H9 (cell line): ENCODE results near the gene TUBGCP6. TPM values are rescaled to one million over a fixed set of nuclear protein-coding genes. Genes with fewer than 3 reads are reported as not detected.

Experiments used
- DNase-seq: peaks from one replicate; pipeline ENCODE4 v3.0.0-alpha.2; 2017
- H2AFZ ChIP-seq: one replicate; pipeline ENCODE4 v1.6.1; 2013; ENCODE audit warnings: mild to moderate bottlenecking, low read length, control low read depth, moderate library complexity
- H2AK5ac ChIP-seq: 2 replicates; pipeline ENCODE4 v1.6.1; 2013; ENCODE audit warnings: low read length, control low read depth, mixed read lengths; ENCODE audit not compliant: insufficient read length
- H2BK120ac ChIP-seq: one replicate; pipeline ENCODE4 v1.6.1; 2013; ENCODE audit warnings: low read depth, mild to moderate bottlenecking, low read length, control low read depth, inconsistent platforms; ENCODE audit not compliant: poor library complexity, severe bottlenecking
- H2BK12ac ChIP-seq: 2 replicates; pipeline ENCODE4 v1.6.1; 2013; ENCODE audit warnings: low read length, control low read depth, mixed read lengths, low read depth; ENCODE audit not compliant: insufficient read length
- H2BK15ac ChIP-seq: 2 replicates; pipeline ENCODE4 v1.6.1; 2013; ENCODE audit warnings: low read depth, low read length, control low read depth
- H2BK20ac ChIP-seq: one replicate; pipeline ENCODE4 v1.6.1; 2013; ENCODE audit warnings: low read depth, mild to moderate bottlenecking, low read length, control low read depth, inconsistent platforms; ENCODE audit not compliant: poor library complexity, severe bottlenecking
- H2BK5ac ChIP-seq: 2 replicates; pipeline ENCODE4 v1.6.1; 2013; ENCODE audit warnings: low read length, control low read depth, mixed read lengths; ENCODE audit not compliant: insufficient read length
- H3K14ac ChIP-seq: 2 replicates; pipeline ENCODE4 v1.6.1; 2013; ENCODE audit warnings: low read length, control low read depth; ENCODE audit not compliant: insufficient read depth
- H3K18ac ChIP-seq: 2 replicates; pipeline ENCODE4 v1.6.1; 2013; ENCODE audit warnings: low read depth, mild to moderate bottlenecking, mixed read lengths, low read length, control low read depth; ENCODE audit not compliant: insufficient read length
- H3K23ac ChIP-seq: 2 replicates; pipeline ENCODE4 v1.6.1; 2013; ENCODE audit warnings: low read length, control low read depth, mixed read lengths, low read depth; ENCODE audit not compliant: insufficient read length
- H3K23me2 ChIP-seq: 2 replicates; pipeline ENCODE4 v1.6.1; 2013; ENCODE audit warnings: low read depth, mild to moderate bottlenecking, mixed read lengths, low read length, control low read depth; ENCODE audit not compliant: insufficient read length, poor library complexity, severe bottlenecking
- H3K27ac ChIP-seq: 2 replicates; pipeline ENCODE4 v1.5.1; 2013; ENCODE audit warnings: low read length, control low read depth, mixed read lengths, low read depth; ENCODE audit not compliant: insufficient read length
- H3K27me3 ChIP-seq: 2 replicates; pipeline ENCODE4 v1.6.1; 2013; ENCODE audit warnings: low read length, control low read depth, inconsistent platforms; ENCODE audit not compliant: insufficient read depth
- H3K4ac ChIP-seq: 2 replicates; pipeline ENCODE4 v1.6.1; 2013; ENCODE audit warnings: low read depth, mild to moderate bottlenecking, control low read depth, inconsistent platforms, low read length, moderate library complexity
- H3K4me1 ChIP-seq: 2 replicates; pipeline ENCODE4 v1.6.1; 2013; ENCODE audit warnings: low read length, control low read depth, inconsistent platforms; ENCODE audit not compliant: insufficient read depth
- H3K4me2 ChIP-seq: 2 replicates; pipeline ENCODE4 v1.6.1; 2013; ENCODE audit warnings: low read length, control low read depth, mixed read lengths; ENCODE audit not compliant: insufficient read length, insufficient read depth
- H3K56ac ChIP-seq: 2 replicates; pipeline ENCODE4 v1.6.1; 2013; ENCODE audit warnings: low read depth, mild to moderate bottlenecking, mixed read lengths, low read length, control low read depth; ENCODE audit not compliant: insufficient read length
- H3K79me1 ChIP-seq: 2 replicates; pipeline ENCODE4 v1.6.1; 2013; ENCODE audit warnings: low read depth, mild to moderate bottlenecking, moderate library complexity, low read length, control low read depth, inconsistent platforms; ENCODE audit not compliant: insufficient read depth, poor library complexity, severe bottlenecking
- H3K79me2 ChIP-seq: 2 replicates; pipeline ENCODE4 v1.6.1; 2013; ENCODE audit warnings: low read length, control low read depth, inconsistent platforms; ENCODE audit not compliant: insufficient read depth
- H3K9ac ChIP-seq: 2 replicates; pipeline ENCODE4 v1.6.1; 2013; ENCODE audit warnings: low read length, control low read depth, mixed read lengths; ENCODE audit not compliant: insufficient read length; ENCODE audit errors: extremely low read depth
- H3K9me3 ChIP-seq: one replicate; pipeline ENCODE4 v1.6.1; 2013; ENCODE audit warnings: low read depth, low read length, inconsistent platforms; ENCODE audit not compliant: control insufficient read depth
- H3T11ph ChIP-seq: one replicate; pipeline ENCODE4 v1.6.1; 2013; ENCODE audit warnings: mild to moderate bottlenecking, low read length, control low read depth, inconsistent platforms
- H4K20me1 ChIP-seq: one replicate; pipeline ENCODE4 v1.6.1; 2013; ENCODE audit not compliant: control insufficient read depth, insufficient read length, insufficient read depth
- H4K5ac ChIP-seq: 2 replicates; pipeline ENCODE4 v1.6.1; 2013; ENCODE audit warnings: low read depth, mild to moderate bottlenecking, mixed read lengths, low read length, control low read depth; ENCODE audit not compliant: insufficient read length
- H4K8ac ChIP-seq: replicated peaks from 2 replicates; pipeline ENCODE4 v1.6.1; 2013; ENCODE audit warnings: low read length, control low read depth, mixed read lengths, low read depth; ENCODE audit not compliant: insufficient read length
- H4K91ac ChIP-seq: 2 replicates; pipeline ENCODE4 v1.6.1; 2013; ENCODE audit warnings: low read depth, mild to moderate bottlenecking, moderate library complexity, mixed read lengths, low read length, control low read depth; ENCODE audit not compliant: insufficient read length
- H3K27ac Mint-ChIP-seq, 3 experiments: 2 replicates in 2 of 3; 3 replicates in 1 of 3; pipeline ENCODE4 v1.8.0; 2020 to 2021; ENCODE audit warnings: mixed read lengths in 3 of 3, mild to moderate bottlenecking in 1 of 3, moderate library complexity in 1 of 3
- H3K27me3 Mint-ChIP-seq: 2 replicates; pipeline ENCODE4 v1.8.0; 2021; ENCODE audit warnings: low read depth, mild to moderate bottlenecking, moderate library complexity, mixed read lengths
- H3K36me3 Mint-ChIP-seq, 3 experiments: 2 replicates in 2 of 3; 3 replicates in 1 of 3; pipeline ENCODE4 v1.8.0; 2020 to 2021; ENCODE audit warnings: low read depth in 3 of 3, mixed read lengths in 3 of 3; ENCODE audit not compliant: insufficient read depth in 1 of 3
- H3K4me1 Mint-ChIP-seq, 2 experiments: 2 replicates each; pipeline ENCODE4 v1.8.0; 2020; ENCODE audit warnings: mixed read lengths in 2 of 2
- H3K4me3 Mint-ChIP-seq, 2 experiments: 2 replicates in 1 of 2; 3 replicates in 1 of 2; pipeline ENCODE4 v1.8.0; 2020 to 2021; ENCODE audit warnings: mild to moderate bottlenecking in 2 of 2, mixed read lengths in 2 of 2, moderate library complexity in 1 of 2
- H3K9me3 Mint-ChIP-seq, 2 experiments: 2 replicates in 1 of 2; 3 replicates in 1 of 2; pipeline ENCODE4 v1.8.0; 2020; ENCODE audit warnings: mild to moderate bottlenecking in 2 of 2, mixed read lengths in 2 of 2, moderate library complexity in 1 of 2
- WGBS: extraction: QIAGEN DNeasy Blood & Tissue Kit; methylation state at CpG from one replicate; pipeline ENCODE4 v1.1.7; 2013; ENCODE audit warnings: missing lambda C conversion rate, low lambda C conversion rate, mixed read lengths; ENCODE audit not compliant: insufficient read length; ENCODE audit errors: extremely low coverage; 5-methylcytosine and 5-hydroxymethylcytosine counted together
- total RNA-seq: library from RNA; stranded (reverse); gene quantifications from 2 replicates; pipeline ENCODE4 v1.2.1, GENCODE V29; 2021
- TF ChIP-seq, protein P1 (sequence below): fragments of 200-600 bp; sonication (generic); conservative IDR thresholded peaks from 3 replicates; pipeline ENCODE4 v1.8.0; 2021; ENCODE audit warnings: antibody characterized with exemption, mild to moderate bottlenecking

The TUBGCP6 gene
- total RNA-seq, 1 experiment from 2014 or later = 29.0 TPM

- no peaks in the 10 kb centered on the region for H3K23me2 ChIP-seq
- no peak overlapping the region for H2AFZ ChIP-seq
- H3K79me1 ChIP-seq = no peaks in the 10 kb centered on the region
- H2AK5ac ChIP-seq = no peak overlapping the region
- H3K4ac ChIP-seq = no peak overlapping the region
- no peak overlapping the region for H3K9ac ChIP-seq
- no peak overlapping the region for H4K5ac ChIP-seq
- H3T11ph ChIP-seq = no peak overlapping the region
- H3K56ac ChIP-seq = no peak overlapping the region
- no peaks in the 10 kb centered on the region for H4K20me1 ChIP-seq
- H3K27me3 ChIP-seq = no peaks in the 10 kb centered on the region
- Mint-ChIP-seq H3K4me3 (no peak overlapping the region), H3K27ac (no peak overlapping the region), H3K36me3 (peaks cover 0 to 14% (median 4%) of the 10 kb centered on the region in 3 experiments; a peak in 5 of 7 replicates), H3K4me1 (peaks cover 2 to 3% of the 10 kb centered on the region in 2 experiments), H3K9me3 (no peaks in the 10 kb centered on the region; a peak in 2 of 5 replicates), H3K27me3 (no peaks in the 10 kb centered on the region; the same call in 1 of the 2 replicates)
- H3K4me1 ChIP-seq = no peaks in the 10 kb centered on the region
- no peak overlapping the region for H3K27ac ChIP-seq
- H3K18ac ChIP-seq = no peak overlapping the region
- DNase-seq = no peak
- no peak overlapping the region for H2BK120ac ChIP-seq
- no peak overlapping the region for H2BK20ac ChIP-seq
- H2BK5ac ChIP-seq = no peak overlapping the region
- H3K9me3 ChIP-seq = no peaks in the 10 kb centered on the region
- H4K8ac ChIP-seq = no peak overlapping the region
- H4K91ac ChIP-seq = no peak overlapping the region
- TF ChIP-seq, protein P1, sequence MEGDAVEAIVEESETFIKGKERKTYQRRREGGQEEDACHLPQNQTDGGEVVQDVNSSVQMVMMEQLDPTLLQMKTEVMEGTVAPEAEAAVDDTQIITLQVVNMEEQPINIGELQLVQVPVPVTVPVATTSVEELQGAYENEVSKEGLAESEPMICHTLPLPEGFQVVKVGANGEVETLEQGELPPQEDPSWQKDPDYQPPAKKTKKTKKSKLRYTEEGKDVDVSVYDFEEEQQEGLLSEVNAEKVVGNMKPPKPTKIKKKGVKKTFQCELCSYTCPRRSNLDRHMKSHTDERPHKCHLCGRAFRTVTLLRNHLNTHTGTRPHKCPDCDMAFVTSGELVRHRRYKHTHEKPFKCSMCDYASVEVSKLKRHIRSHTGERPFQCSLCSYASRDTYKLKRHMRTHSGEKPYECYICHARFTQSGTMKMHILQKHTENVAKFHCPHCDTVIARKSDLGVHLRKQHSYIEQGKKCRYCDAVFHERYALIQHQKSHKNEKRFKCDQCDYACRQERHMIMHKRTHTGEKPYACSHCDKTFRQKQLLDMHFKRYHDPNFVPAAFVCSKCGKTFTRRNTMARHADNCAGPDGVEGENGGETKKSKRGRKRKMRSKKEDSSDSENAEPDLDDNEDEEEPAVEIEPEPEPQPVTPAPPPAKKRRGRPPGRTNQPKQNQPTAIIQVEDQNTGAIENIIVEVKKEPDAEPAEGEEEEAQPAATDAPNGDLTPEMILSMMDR = no peak
- H3K4me2 ChIP-seq = no peak overlapping the region
- H3K23ac ChIP-seq = no peak overlapping the region
- H3K79me2 ChIP-seq = no peaks in the 10 kb centered on the region
- no peak overlapping the region for H2BK12ac ChIP-seq
- H2BK15ac ChIP-seq = no peak overlapping the region
- WGBS = no CpG with 5 or more reads among the region's 64 CpGs
- H3K14ac ChIP-seq = no peak overlapping the region; the same call in 1 of the 2 replicates
Measured at GRCh38 chr22:50178871-50179869, 65.7 kb downstream of the TUBGCP6 start.
